NOMO-1 (cell line): ENCODE results near the gene IQCM.

Experiments
- DNase-seq, 2 experiments: peaks; one replicate each; lab custom pipeline; 2025; ENCODE audit not compliant: unreplicated experiment in 2 of 2; lab: John Stamatoyannopoulos, UW

Gene IQCM

GRCh38 chr4:149328161-149328560 lies 487.5 kb downstream of the IQCM start:
- DNase-seq = no peak

GRCh38 chr4:149322203-149322602 lies 493.4 kb downstream of the IQCM start:
- no peak for DNase-seq

- DNase-seq = no peak
Observed at GRCh38 chr4:149321438-149321837, 494.2 kb downstream of the IQCM start.

- no peak for DNase-seq
Observed at GRCh38 chr4:149311076-149311475, 504.6 kb downstream of the IQCM start.

GRCh38 chr4:149306537-149306936 lies 509.1 kb downstream of the IQCM start:
- no peak for DNase-seq
